BE2C (cell line): ENCODE data around the gene BRD3.

Experiments used
- DNase-seq: peaks from one replicate; pipeline ENCODE4 v3.0.0-alpha.2; 2020
- H3K27me3 ChIP-seq: fragments of 250-450 bp; sonication (Bioruptor Pico); 2 replicates; pipeline ENCODE4 v1.5.1; 2020; ENCODE audit warnings: mild to moderate bottlenecking
- H3K36me3 ChIP-seq: fragments of 250-450 bp; sonication (Bioruptor Pico); 2 replicates; pipeline ENCODE4 v1.5.1; 2020; ENCODE audit warnings: mild to moderate bottlenecking
- H3K4me1 ChIP-seq: fragments of 250-450 bp; sonication (Bioruptor Pico); 2 replicates; pipeline ENCODE4 v1.5.1; 2020
- H3K4me3 ChIP-seq: 2 replicates; pipeline ENCODE4 v1.5.1; 2011; ENCODE audit warnings: low read depth, low read length
- H3K9me3 ChIP-seq: fragments of 250-450 bp; sonication (Bioruptor Pico); 2 replicates; pipeline ENCODE4 v1.5.1; 2020
- CTCF ChIP-seq: IDR thresholded peaks from 2 replicates; pipeline ENCODE4 v1.5.1; 2012; ENCODE audit warnings: mild to moderate bottlenecking, low read depth, low read length

Gene BRD3

GRCh38 chr9:134031783-134032182, 36.0 kb downstream of the BRD3 start:
- no peak overlapping the region for H3K4me3 ChIP-seq
- H3K36me3 ChIP-seq = peaks cover 56% of the 10 kb centered on the region
- no peaks in the 10 kb centered on the region for H3K4me1 ChIP-seq
- TF ChIP-seq CTCF = no peak
- H3K27me3 ChIP-seq = no peaks in the 10 kb centered on the region
- no peak for DNase-seq
- H3K9me3 ChIP-seq = no peaks in the 10 kb centered on the region

- no peaks in the 10 kb centered on the region for H3K4me1 ChIP-seq
- H3K9me3 ChIP-seq = no peaks in the 10 kb centered on the region
- TF ChIP-seq CTCF = no peak
- H3K4me3 ChIP-seq = no peak overlapping the region
- H3K36me3 ChIP-seq = peaks cover 51% of the 10 kb centered on the region
- no peaks in the 10 kb centered on the region for H3K27me3 ChIP-seq
- no peak for DNase-seq
Measured at GRCh38 chr9:134030821-134031470, 36.9 kb downstream of the BRD3 start.

- Histone ChIP-seq H3K4me3 (no peak overlapping the region), H3K36me3 (peaks cover 37% of the 10 kb centered on the region), H3K4me1 (no peaks in the 10 kb centered on the region), H3K27me3 (no peaks in the 10 kb centered on the region), H3K9me3 (no peaks in the 10 kb centered on the region)
- DNase-seq = no peak
- TF ChIP-seq CTCF = no peak
Measured at GRCh38 chr9:134029248-134030226, 38.3 kb downstream of the BRD3 start.

GRCh38 chr9:134028575-134029247, 39.1 kb downstream of the BRD3 start:
- Histone ChIP-seq H3K9me3 (no peaks in the 10 kb centered on the region), H3K27me3 (no peaks in the 10 kb centered on the region), H3K36me3 (peaks cover 29% of the 10 kb centered on the region), H3K4me3 (no peak overlapping the region), H3K4me1 (no peaks in the 10 kb centered on the region)
- no peak for DNase-seq
- TF ChIP-seq CTCF = no peak

- Histone ChIP-seq H3K27me3 (no peaks in the 10 kb centered on the region), H3K4me3 (no peak overlapping the region), H3K4me1 (no peaks in the 10 kb centered on the region), H3K9me3 (no peaks in the 10 kb centered on the region), H3K36me3 (peaks cover 23% of the 10 kb centered on the region)
- DNase-seq = no peak
- no peak for TF ChIP-seq CTCF
Measured at GRCh38 chr9:134028076-134028475, 39.8 kb downstream of the BRD3 start.
